ENCODE data around the gene FUCA2. TPM values are rescaled to one million over a fixed set of nuclear protein-coding genes. Genes with fewer than 3 reads are reported as not detected.

Gene FUCA2
- total RNA-seq, 1 experiment from 2014 or later = 72.1 TPM

DNA sequence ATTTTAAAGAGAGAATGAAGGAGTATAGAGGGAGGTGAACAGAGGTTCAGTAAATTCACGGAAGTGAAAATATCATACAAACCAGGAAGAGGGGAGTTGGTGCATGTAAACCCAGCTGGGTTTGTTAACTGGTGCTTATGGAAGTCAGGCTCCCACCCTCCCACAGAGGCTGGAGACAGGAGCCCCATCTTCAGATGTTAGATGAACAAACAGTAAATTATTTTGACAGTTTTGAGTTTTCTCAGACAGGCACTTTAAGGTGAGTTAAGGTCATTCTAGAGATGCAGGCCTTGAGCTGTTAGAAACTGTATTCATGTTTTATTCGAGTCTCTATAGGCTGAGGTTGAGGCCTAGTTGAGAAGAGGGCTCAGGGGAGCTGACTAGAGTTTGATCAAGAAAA lies 41.8 kb upstream of the FUCA2 start:
- no peak overlapping the region for H3K27ac Mint-ChIP-seq
- H2BK12ac ChIP-seq (ENCODE audit: insufficient read length, low read depth, low read length) = no peak overlapping the region
- no peak overlapping the region for H4K5ac ChIP-seq (ENCODE audit: insufficient read length, low read depth, low read length)
- no peaks in the 10 kb centered on the region for H3K27me3 ChIP-seq (ENCODE audit: insufficient read depth, low read length)
- H3K27me3 Mint-ChIP-seq (ENCODE audit: low read depth) = peaks cover 4% of the 10 kb centered on the region; the same call in 1 of the 2 replicates
- no peak overlapping the region for H2AFZ ChIP-seq (ENCODE audit: low read length)
- no peaks in the 10 kb centered on the region for H3K9me3 Mint-ChIP-seq
- H3K9ac ChIP-seq (ENCODE audit: extremely low read depth, insufficient read length, low read length) = no peak overlapping the region
- H3K36me3 Mint-ChIP-seq (ENCODE audit: insufficient read depth in 1 of 3, low read depth in 3 of 3) = no peaks in the 10 kb centered on the region
- H3T11ph ChIP-seq (ENCODE audit: low read length) = no peak overlapping the region
- H2BK20ac ChIP-seq (ENCODE audit: low read depth, low read length, poor library complexity, severe bottlenecking) = no peak overlapping the region
- WGBS (ENCODE audit: extremely low coverage, insufficient read length, low lambda C conversion rate) = no CpG with 5 or more reads among the region's 2 CpGs
- no peak overlapping the region for H4K91ac ChIP-seq (ENCODE audit: insufficient read length, low read depth, low read length)
- no peaks in the 10 kb centered on the region for H4K20me1 ChIP-seq (ENCODE audit: control insufficient read depth, insufficient read depth, insufficient read length)
- TF ChIP-seq, protein P1, sequence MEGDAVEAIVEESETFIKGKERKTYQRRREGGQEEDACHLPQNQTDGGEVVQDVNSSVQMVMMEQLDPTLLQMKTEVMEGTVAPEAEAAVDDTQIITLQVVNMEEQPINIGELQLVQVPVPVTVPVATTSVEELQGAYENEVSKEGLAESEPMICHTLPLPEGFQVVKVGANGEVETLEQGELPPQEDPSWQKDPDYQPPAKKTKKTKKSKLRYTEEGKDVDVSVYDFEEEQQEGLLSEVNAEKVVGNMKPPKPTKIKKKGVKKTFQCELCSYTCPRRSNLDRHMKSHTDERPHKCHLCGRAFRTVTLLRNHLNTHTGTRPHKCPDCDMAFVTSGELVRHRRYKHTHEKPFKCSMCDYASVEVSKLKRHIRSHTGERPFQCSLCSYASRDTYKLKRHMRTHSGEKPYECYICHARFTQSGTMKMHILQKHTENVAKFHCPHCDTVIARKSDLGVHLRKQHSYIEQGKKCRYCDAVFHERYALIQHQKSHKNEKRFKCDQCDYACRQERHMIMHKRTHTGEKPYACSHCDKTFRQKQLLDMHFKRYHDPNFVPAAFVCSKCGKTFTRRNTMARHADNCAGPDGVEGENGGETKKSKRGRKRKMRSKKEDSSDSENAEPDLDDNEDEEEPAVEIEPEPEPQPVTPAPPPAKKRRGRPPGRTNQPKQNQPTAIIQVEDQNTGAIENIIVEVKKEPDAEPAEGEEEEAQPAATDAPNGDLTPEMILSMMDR (conservative IDR thresholded peaks at IDR 0.05) = no peak
- no peak overlapping the region for H2BK5ac ChIP-seq (ENCODE audit: insufficient read length, low read length)
- H3K4ac ChIP-seq (ENCODE audit: low read depth, low read length) = no peak overlapping the region
- no peak overlapping the region for H3K4me3 Mint-ChIP-seq
- no peak overlapping the region for H3K4me2 ChIP-seq (ENCODE audit: insufficient read depth, insufficient read length, low read length)
- H3K27ac ChIP-seq (ENCODE audit: insufficient read length, low read depth, low read length) = no peak overlapping the region
- H2BK120ac ChIP-seq (ENCODE audit: low read depth, low read length, poor library complexity, severe bottlenecking) = no peak overlapping the region
- H3K79me2 ChIP-seq (ENCODE audit: insufficient read depth, low read length) = no peaks in the 10 kb centered on the region
- no peak overlapping the region for H3K18ac ChIP-seq (ENCODE audit: insufficient read length, low read depth, low read length)
- no peaks in the 10 kb centered on the region for H3K79me1 ChIP-seq (ENCODE audit: insufficient read depth, low read depth, low read length, poor library complexity, severe bottlenecking)
- no peaks in the 10 kb centered on the region for H3K9me3 ChIP-seq (ENCODE audit: control insufficient read depth, low read depth, low read length)
- no peak for DNase-seq
- no peak overlapping the region for H2BK15ac ChIP-seq (ENCODE audit: low read depth, low read length)
- no peaks in the 10 kb centered on the region for H3K23me2 ChIP-seq (ENCODE audit: insufficient read length, low read depth, low read length, poor library complexity, severe bottlenecking)
- peaks cover 3 to 14% of the 10 kb centered on the region in 2 experiments; a peak in 3 of 4 replicates for H3K4me1 Mint-ChIP-seq
- H2AK5ac ChIP-seq (ENCODE audit: insufficient read length, low read length) = no peak overlapping the region
- H3K14ac ChIP-seq (ENCODE audit: insufficient read depth, low read length) = no peak overlapping the region
- H4K8ac ChIP-seq (replicated peaks; ENCODE audit: insufficient read length, low read depth, low read length) = no peak overlapping the region
- H3K23ac ChIP-seq (ENCODE audit: insufficient read length, low read depth, low read length) = no peak overlapping the region
- H3K4me1 ChIP-seq (ENCODE audit: insufficient read depth, low read length) = no peaks in the 10 kb centered on the region
- H3K56ac ChIP-seq (ENCODE audit: insufficient read length, low read depth, low read length) = no peak overlapping the region
